ENCODE measurements around the gene SCG5.

Gene SCG5

DNA sequence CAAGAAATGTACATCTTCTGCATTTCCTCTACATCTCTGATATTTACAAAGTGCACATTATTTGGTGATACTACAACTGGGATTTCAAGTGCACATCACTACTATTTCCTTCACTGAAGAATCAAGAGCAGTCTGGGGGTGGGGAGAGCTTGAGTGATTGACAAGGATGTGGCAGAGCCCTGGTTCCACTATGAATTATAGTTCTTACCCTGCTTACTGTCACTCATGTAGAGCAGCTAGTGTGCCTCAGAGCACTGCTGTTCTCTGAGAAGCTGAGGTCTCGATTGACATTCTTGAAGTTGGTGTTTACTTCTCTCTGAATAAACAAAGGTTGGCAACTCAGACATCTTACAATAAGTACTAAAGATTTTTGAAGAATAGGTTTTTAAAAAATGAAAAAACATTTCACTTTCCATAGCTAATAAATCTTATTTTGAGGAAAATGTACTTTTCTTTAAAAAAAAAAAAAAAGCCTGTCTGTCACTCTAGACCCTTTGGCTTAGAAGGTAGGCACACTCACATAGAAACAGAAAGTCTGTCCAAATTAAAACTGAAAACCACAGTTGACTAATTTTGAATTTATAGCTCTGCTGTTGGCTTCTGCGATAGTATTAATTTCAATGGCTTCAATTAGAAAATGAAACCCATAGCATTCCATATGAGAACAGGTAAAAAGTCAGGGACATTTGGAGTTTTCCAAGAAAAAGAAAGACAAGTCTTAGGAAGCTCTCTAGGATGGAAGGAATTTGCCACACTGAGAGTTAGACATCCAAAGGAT is 81.8 kb downstream of the SCG5 start:
- DNase-seq (ENCODE audit: low read depth) = no peak

- DNase-seq (ENCODE audit: low read depth) = no peak
These were observed 88.3 kb downstream of the SCG5 start for GRCh38 chr15:32729700-32730395.

DNA sequence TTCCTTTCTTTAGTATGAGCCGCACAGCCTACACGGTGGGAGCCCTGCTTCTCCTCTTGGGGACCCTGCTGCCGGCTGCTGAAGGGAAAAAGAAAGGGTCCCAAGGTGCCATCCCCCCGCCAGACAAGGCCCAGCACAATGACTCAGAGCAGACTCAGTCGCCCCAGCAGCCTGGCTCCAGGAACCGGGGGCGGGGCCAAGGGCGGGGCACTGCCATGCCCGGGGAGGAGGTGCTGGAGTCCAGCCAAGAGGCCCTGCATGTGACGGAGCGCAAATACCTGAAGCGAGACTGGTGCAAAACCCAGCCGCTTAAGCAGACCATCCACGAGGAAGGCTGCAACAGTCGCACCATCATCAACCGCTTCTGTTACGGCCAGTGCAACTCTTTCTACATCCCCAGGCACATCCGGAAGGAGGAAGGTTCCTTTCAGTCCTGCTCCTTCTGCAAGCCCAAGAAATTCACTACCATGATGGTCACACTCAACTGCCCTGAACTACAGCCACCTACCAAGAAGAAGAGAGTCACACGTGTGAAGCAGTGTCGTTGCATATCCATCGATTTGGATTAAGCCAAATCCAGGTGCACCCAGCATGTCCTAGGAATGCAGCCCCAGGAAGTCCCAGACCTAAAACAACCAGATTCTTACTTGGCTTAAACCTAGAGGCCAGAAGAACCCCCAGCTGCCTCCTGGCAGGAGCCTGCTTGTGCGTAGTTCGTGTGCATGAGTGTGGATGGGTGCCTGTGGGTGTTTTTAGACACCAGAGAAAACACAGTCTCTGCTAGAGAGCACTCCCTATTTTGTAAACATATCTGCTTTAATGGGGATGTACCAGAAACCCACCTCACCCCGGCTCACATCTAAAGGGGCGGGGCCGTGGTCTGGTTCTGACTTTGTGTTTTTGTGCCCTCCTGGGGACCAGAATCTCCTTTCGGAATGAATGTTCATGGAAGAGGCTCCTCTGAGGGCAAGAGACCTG is 89.5 kb downstream of the SCG5 start:
- DNase-seq (ENCODE audit: low read depth) = peak; percentile 2

DNA sequence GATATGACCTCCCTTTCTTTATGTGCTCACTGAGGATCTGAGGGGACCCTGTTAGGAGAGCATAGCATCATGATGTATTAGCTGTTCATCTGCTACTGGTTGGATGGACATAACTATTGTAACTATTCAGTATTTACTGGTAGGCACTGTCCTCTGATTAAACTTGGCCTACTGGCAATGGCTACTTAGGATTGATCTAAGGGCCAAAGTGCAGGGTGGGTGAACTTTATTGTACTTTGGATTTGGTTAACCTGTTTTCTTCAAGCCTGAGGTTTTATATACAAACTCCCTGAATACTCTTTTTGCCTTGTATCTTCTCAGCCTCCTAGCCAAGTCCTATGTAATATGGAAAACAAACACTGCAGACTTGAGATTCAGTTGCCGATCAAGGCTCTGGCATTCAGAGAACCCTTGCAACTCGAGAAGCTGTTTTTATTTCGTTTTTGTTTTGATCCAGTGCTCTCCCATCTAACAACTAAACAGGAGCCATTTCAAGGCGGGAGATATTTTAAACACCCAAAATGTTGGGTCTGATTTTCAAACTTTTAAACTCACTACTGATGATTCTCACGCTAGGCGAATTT is 91.2 kb downstream of the SCG5 start:
- DNase-seq (ENCODE audit: low read depth) = no peak

GRCh38 chr15:32733281-32733680 is 91.8 kb downstream of the SCG5 start:
- no peak for DNase-seq (ENCODE audit: low read depth)

GRCh38 chr15:32735989-32736700 is 94.6 kb downstream of the SCG5 start:
- no peak for DNase-seq (ENCODE audit: low read depth)

DNA sequence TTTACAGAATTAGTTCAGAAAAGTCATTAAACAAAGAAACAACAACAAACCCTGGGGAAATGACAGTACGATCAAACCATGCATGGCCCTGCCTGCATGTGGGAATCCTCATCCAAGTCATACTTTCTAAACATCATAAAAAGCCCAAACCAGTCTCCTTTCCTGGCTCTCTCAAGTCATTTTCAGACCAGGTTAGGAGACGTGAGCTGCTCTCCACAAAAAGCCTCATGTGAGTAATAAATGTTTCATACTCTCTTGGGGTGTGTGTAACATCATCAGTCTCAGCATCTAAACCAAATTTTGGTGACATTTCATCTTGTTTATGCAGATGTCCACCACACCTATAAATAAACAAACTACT is 95.2 kb downstream of the SCG5 start:
- no peak for DNase-seq (ENCODE audit: low read depth)

DNA sequence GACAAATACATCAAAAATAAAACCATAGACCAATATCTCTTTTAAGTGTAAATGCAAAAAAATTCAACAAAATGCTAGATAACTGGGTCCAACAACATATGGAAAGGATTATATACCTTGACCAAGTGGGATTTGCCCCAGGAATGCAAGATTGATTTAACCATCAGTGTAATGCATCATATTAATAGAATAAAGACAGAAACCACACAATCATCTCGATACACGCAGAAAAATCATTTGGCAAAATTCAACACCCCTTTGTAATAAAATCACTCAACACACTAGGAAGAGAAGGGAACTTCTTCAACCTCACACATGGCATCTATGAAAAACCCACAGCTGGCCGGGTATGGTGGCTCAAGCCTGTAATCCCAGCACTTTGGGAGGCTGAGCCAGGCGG is 95.8 kb downstream of the SCG5 start:
- no peak for DNase-seq (ENCODE audit: low read depth)

DNA sequence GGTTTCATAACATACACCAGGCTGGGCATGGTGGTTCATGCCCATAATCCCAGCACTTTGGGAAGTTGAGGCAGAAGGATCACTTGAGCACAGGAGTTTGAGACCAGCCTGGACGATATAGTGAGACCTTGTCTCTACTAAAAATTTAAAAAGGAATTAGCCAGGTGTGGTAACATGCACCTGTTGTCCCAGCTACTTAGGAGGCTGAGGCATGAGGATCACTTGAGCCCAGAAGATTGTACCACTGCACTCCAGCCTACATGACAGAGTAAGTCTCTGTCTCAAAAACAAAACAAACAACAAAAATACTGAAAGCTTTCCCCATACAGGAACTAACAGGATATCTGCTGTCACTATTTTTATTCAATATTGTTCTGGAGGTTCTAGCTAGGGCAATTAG is 97.2 kb downstream of the SCG5 start:
- no peak for DNase-seq (ENCODE audit: low read depth)

DNA sequence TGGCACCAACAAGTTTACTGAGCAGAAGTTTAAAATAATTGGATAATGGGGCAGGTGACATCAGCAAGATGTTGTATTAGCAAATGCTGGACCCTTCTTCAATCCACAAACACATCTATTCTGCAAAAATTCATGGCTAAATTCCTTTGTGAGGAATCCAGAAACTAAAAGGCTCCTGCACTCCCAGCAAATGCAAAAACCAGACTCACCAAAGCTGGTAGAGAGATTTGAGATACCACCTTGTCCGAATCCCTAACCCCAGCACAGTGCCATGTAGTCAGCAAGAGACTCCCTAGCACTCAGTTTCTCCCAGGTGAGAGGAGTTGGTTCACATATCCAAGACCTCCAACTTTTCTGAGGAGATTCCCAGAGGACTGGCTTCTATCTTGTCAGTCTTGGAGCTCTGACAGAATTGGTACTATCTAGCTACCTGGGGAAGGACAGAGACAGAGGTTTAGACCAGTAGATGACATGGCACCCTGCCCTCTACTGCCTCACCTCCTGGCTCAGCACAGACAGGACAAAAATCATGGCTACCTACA is 98.1 kb downstream of the SCG5 start:
- DNase-seq (ENCODE audit: low read depth) = no peak

DNA sequence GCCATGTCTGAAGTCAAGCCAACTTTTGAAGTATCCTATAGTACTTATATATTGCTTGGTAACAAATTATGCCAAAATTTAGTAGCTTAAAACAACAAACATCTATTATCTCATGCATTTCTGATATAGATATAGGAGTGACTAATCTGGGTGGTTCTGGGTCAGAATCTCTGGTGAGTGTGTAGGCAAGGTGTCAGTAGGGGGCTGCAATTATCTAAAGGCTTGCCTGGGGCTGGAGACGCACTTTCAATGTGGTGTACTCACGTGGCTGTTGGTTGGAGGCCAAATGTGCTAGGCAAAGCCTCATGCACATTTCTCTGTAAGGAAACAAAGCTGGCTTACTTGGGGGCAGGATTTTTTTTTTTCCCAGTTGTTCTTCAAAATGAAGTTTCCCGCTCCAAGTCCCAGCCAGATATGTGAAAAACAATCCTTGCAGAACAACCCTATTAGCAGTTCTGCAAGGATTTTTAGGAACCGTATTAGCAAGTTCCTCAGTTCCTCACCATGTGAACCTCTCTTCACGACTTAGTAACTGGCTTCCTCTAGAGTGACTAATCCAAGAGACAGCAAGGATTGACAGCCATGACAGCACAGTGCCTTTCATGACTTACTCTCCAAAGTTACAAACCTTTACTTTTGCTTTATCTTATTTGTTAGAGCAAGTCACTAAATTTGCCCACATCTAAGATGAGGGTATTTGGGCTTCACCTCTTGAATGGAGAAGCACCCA is 102.1 kb downstream of the SCG5 start:
- peak; percentile 1 for DNase-seq (ENCODE audit: low read depth)

GRCh38 chr15:32746116-32746857 is 104.8 kb downstream of the SCG5 start:
- DNase-seq (ENCODE audit: low read depth) = no peak
